ENCODE results near the gene SPATC1L.
"Not testable (repeated sequence)": the region's sequence is repeated elsewhere in the genome, so short reads cannot be mapped to it uniquely, and the experiment has no call there.

Gene SPATC1L

DNA sequence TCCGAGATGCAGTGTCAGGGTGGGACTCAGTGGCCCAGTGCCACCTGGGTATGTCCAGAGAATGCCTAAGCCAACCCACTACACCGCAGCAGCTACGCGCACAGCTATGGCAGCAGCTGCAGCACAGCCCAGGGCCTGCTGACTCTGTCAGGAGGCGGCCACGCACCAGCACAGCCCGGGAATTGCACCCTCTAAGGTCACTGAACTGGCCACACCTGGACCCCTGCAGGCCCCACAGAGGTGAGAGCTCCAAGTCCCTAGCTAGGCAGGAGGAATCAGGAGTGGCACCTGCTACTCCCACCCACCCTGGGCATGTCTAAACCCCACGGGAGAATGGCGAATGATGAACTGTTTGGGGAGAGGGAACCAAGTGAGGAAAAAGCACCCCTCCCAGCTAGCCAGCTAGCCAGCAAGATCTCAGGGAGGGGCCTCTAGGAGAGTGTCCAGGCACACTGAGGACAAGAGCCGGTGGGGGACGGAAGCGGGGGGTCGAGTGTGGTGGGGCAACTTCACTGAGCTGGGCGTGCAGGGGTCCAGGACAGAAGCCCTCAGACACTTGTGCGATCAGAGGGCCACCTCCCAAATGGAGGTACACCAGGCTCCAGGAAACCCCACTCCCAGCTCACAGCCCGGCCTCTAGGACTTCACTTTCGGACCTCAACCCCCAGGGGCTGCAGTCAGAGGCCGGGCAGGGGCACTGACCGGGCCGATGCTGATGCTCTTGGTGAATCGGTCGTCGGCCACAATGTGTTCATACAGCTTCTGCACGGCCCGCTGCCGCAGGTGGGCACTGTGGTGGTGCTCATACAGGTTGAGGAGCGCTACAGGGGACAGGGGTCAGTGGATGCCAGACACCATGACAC, 30.4 kb upstream of the SPATC1L start:
- no peak for DNase-seq

DNA sequence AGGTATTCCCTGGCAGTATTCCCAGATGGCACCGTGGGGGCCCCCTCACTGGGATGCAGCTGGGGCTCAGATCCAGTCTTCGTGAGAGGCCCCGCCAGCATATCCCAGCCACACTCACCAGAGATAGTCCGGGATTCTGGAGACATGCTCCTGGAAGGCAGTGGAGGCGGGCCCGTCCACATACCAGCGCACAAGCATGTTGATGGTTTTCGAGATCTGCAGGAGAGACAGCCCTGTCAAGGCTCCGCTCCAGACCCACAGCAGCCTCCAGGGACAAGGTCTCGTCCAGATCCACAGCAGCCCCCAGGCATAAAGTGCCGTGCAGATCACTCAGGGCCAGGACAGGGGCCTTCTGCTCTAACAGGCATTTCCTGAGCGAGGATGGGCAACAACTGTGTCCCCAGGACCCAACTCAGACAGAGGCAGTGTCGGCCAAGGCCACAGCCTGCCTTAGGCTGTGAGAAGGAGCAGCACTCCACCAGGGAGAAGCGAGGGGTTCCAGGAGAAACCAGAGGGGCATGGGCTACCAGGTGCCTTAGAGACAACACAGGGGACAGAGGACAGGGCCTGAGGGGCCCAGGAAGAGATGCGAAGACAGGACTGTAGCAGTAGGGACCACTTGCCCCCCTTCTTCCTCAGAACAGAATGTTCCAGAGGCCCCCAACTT, 29.5 kb upstream of the SPATC1L start:
- DNase-seq, result no peak

DNA sequence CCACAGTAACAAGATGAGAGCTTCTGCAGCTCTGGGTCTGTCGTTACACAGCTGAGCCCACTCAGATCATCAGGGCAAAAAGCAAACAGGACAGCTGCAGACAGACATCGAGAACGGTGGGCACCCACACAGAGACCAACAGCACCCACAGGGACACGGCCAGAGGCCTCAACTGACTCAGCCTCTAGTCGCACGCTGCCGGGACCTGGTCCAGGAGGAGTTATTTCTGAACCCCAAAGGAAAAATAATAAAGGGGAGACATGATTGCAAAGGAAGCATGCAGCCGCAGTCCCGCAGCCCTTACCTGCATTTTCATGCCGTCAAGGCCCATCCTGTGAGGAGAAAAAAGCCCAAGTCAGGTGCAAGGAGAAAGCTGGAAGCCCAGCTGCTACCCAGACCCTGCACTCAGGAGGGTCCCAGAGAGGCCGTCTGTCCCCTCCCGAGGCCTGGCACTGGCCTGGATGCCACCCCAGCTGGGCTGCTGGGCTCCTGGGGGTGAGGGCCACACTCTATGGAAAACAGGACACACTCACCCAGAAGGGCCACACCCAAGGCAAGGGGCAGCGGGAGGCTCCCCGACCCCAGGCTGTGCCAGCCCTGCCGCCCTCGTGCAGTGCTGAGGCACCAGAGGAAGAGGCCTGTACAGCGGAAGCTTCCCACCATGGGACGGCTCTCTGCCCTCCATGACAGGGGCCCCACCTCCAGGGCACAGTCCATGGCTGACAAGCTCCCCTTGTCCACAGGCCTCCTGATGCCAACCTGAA, 28.6 kb upstream of the SPATC1L start:
- DNase-seq, result no peak

DNA sequence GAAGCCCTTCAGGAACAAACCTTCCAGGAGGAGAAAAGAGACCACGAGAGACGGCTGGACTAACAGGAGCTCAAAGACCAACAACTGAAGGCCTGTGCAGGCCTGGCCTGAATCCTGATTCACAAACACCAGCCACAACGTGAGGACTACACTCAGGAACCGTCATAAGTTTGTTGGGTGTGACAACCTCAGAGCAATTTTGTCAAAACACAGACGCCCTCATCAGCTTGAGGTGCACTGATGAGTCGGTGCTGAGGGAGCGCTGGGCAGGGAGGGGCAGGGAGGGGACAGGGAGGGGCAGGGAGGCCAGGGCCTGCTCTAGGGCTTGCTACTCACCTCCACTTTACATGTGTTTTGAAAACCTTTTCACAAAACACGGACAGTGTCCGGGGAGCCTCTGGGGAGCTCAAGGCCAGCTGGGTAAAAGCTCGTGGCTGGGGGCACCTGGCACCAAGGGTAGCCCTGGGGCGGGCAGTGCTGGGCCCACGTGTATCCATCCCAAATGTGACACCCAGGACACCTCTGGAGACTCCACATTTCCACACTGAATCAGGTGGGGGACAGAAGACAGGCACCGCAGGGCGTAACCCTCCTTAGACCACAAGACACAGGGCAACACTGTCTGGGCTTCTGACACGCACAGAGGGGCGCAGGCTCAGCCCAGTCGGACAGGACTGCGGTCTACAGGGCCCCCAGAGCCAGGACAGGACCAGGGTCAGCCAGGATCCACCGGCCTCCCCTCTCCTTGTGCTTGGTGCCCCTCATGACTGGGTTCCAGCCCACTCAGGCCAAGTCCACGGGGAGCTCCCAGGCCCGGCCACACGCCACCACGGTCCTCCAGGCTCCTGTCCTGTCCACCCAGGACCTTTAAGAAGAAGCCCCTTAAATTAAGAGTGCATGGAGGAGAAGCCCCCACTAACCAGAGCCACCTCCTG, 27.8 kb upstream of the SPATC1L start:
- no peak for DNase-seq

- DNase-seq, result no peak
Observed at GRCh38 chr21:46211376-46211775, 27.1 kb upstream of the SPATC1L start.

DNA sequence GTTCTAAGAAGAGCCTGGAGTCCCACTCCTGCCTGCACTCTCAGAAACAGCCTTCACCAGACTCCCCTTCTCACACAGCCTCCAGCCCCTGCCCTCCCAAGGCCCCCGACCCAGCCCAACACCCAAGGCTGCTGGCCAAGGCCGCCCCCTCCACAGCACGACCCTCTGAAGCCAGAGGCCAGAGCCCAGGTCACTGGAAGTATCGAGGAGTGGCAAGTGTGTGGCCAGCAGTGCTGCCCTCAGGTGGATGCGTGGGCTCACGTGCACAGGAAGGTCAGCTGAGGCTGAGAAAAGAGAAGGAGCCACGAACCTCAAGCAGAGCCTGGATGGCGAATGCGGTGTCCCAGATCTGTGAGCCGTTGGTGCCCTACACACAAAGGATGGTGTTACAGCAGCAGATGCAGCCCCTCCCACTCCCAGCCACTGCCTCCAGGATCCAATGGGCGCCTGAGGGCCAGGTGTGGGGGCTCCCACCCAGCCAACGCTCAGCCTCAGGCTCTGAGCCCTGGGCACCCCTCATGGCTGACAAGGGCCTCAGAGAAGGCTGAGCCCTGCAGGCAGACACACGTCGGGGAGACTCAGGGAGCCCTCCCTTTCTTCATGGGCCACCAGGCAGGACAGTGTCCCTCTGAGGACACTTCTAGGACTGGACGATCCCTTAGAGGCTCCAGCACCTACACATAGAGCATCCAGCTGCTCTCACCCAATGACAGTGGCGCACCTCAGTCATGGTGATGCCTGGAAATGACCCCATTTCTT, 26.3 kb upstream of the SPATC1L start:
- DNase-seq, result no peak

DNA sequence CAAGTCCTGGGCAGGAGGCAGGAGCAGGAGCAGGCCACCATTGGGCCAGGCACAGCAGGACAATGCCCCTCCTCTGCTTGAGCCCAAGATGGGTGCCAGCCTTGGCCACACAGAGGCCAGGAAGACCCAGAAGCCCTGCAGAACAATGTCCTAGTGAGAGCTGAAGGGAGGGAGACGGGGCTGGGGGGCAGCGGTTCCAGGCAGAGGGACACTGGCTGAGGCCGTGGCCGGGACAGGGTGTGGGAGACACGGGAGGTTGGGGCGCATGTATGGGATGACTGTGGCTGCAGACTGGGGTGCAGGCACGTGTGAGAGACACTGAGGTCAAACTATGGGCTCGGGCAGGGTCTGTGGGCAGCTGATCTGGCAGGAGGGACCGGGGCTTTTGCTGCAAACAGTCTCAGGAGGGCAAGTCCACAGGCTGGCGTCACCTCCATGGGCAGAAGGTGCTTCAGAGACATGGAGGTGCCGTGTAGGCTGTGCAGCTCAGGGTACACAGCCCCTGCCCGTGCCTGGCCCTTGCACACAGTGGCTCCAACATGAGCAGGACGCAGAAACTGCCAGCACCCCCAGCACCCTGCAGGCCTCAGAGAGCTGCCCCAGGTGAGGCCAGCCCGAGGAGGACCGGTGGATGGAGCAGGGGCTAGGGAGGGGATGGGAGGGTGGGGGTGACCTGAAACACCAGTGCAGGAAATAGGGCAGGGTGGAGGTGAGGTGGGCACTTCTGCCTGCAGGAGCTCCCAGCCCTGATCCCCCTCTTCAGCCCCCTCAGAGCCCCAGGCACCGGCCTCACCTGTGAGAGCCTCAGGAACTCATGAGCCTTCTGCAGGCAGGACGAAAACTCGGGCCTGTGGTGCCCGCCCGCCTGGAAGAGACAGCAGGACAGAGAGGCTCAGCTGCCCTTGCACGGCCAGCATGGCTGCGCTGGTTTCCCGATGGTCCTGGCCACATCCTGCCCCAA, 24.8 kb upstream of the SPATC1L start:
- DNase-seq, result no peak

GRCh38 chr21:46207920-46208591, 23.8 kb upstream of the SPATC1L start:
- no peak for DNase-seq

- no peak for DNase-seq
Observed at GRCh38 chr21:46207006-46207919, 23.0 kb upstream of the SPATC1L start.

- DNase-seq, result no peak
Observed at GRCh38 chr21:46206163-46207005, 22.1 kb upstream of the SPATC1L start.

DNA sequence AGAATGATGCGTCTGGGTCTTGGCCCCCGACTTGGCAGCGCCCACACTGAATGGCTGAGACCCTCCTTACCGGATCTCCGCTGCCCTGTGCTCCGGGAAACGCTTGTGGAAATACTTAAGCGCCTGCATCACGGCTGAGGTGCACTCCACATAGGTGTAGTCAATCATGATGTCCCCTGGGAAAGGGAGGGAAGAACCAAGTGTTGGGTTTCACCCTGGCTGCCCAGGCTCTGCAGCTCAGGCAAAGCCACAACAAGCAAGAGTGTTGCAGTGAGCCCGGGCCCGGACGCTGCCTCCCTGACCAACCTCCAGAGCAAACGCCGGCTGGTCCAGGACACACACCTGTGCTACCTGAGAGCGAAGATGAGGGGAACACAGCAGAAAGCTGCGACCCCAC, 21.5 kb upstream of the SPATC1L start:
- no peak for DNase-seq

GRCh38 chr21:46205166-46205565, 20.9 kb upstream of the SPATC1L start:
- DNase-seq, result no peak

- no peak for DNase-seq
Observed at GRCh38 chr21:46203203-46203600, 18.9 kb upstream of the SPATC1L start.

GRCh38 chr21:46202592-46203202, 18.4 kb upstream of the SPATC1L start:
- no peak for DNase-seq

GRCh38 chr21:46200877-46201803, 16.9 kb upstream of the SPATC1L start:
- DNase-seq, result not testable (repeated sequence)

Data from stimulated activated CD4-positive, alpha-beta T cell treated with anti-CD3 and anti-CD28 coated beads, Interleukin-2, amount 100 ng/mL, for 48 hours (primary cell).